Caco-2 (cell line): ENCODE data around the gene MRPL51. TPM values are rescaled to one million over a fixed set of nuclear protein-coding genes. Genes with fewer than 3 reads are reported as not detected.
A peak's percentile ranks its signal among the peaks of the same experiment; 100 is the strongest.
"Not testable (repeated sequence)": the region's sequence is repeated elsewhere in the genome, so short reads cannot be mapped to it uniquely, and the experiment has no call there.

Source experiments
- BruUV-seq: library from RNA; stranded (reverse); fragments of 400-500 nt; replicated peaks from 2 replicates; lab custom pipeline; 2021; lab: Mats Ljungman, UMichigan
- CTCF ChIA-PET: fragments of 300-600 bp; sonication (Branson Sonifier 250); formaldehyde crosslinking; loops from one replicate; lab custom pipeline; 2022; ENCODE audit warnings: antibody characterized with exemption; lab: Charles Lee
- POLR2A ChIA-PET: fragments of 300-600 bp; sonication (Branson Sonifier 250); formaldehyde crosslinking; loops from one replicate; lab custom pipeline; 2022; ENCODE audit warnings: antibody characterized with exemption; lab: Charles Lee
- DNase-seq, 2 experiments: peaks; one replicate each; pipeline versions ENCODE4 v3.0.0 to v3.0.0-alpha.2; 2020 to 2022
- H3K27me3 ChIP-seq: replicated peaks from 2 replicates; pipeline ENCODE4 v1.6.0; 2011; ENCODE audit warnings: low read length; ENCODE audit not compliant: control insufficient read depth, insufficient read depth
- H3K36me3 ChIP-seq: 2 replicates; pipeline ENCODE4 v1.5.1; 2011; ENCODE audit warnings: low read length; ENCODE audit not compliant: control insufficient read depth, insufficient read depth
- H3K4me1 ChIP-seq: fragments of 250-450 bp; sonication (Bioruptor Pico); 2 replicates; pipeline ENCODE4 v1.5.1; 2020; ENCODE audit warnings: mild to moderate bottlenecking
- H3K4me3 ChIP-seq: 2 replicates; pipeline ENCODE4 v1.5.1; 2011; ENCODE audit warnings: low read depth, mild to moderate bottlenecking, control low read depth, low read length
- H3K9me3 ChIP-seq: fragments of 250-450 bp; sonication (Bioruptor Pico); 2 replicates; pipeline ENCODE4 v1.5.1; 2020; ENCODE audit warnings: mild to moderate bottlenecking, moderate library complexity
- H3K27ac Mint-ChIP-seq: one replicate; pipeline ENCODE4 v1.8.0; 2022; ENCODE audit warnings: mixed read lengths; ENCODE audit not compliant: unreplicated experiment
- H3K27me3 Mint-ChIP-seq: one replicate; pipeline ENCODE4 v1.8.0; 2022; ENCODE audit warnings: mixed read lengths; ENCODE audit not compliant: insufficient read depth, unreplicated experiment
- H3K36me3 Mint-ChIP-seq: one replicate; pipeline ENCODE4 v1.8.0; 2022; ENCODE audit warnings: mild to moderate bottlenecking, mixed read lengths; ENCODE audit not compliant: insufficient read depth, unreplicated experiment
- H3K4me1 Mint-ChIP-seq: one replicate; pipeline ENCODE4 v1.8.0; 2022; ENCODE audit warnings: low read depth, mixed read lengths; ENCODE audit not compliant: unreplicated experiment
- H3K4me3 Mint-ChIP-seq: one replicate; pipeline ENCODE4 v1.8.0; 2022; ENCODE audit warnings: mild to moderate bottlenecking, moderate library complexity, mixed read lengths; ENCODE audit not compliant: unreplicated experiment
- H3K9me3 Mint-ChIP-seq: one replicate; pipeline ENCODE4 v1.8.0; 2022; ENCODE audit warnings: mixed read lengths; ENCODE audit not compliant: unreplicated experiment
- CTCF ChIP-seq, 2 experiments: fragments of 200-600 bp in 1 of 2; IDR thresholded peaks; 1 replicate in 1 of 2; 2 replicates in 1 of 2; pipeline versions ENCODE4 v1.5.1 to v1.8.0; 2011 to 2022; ENCODE audit warnings: antibody characterized with exemption in 1 of 2, control low read depth in 1 of 2, inconsistent platforms in 1 of 2, low read depth in 1 of 2, low read length in 1 of 2, mild to moderate bottlenecking in 1 of 2, moderate library complexity in 1 of 2; ENCODE audit not compliant: insufficient read depth in 1 of 2, severe bottlenecking in 1 of 2, unreplicated experiment in 1 of 2
- intact Hi-C: fragments of 100-400 bp; cut with micrococcal nuclease; formaldehyde crosslinking; loops from one replicate; pipeline ENCODE4 v1.10.0; 2022; ENCODE audit not compliant: unreplicated experiment
- total RNA-seq: library from RNA; stranded (reverse); gene quantifications from 2 replicates; pipeline ENCODE4 v1.2.3, GENCODE V29; 2022

MRPL51 gene
- total RNA-seq, 1 experiment from 2014 or later, result 456 TPM

GRCh38 chr12:6476489-6476888 is 16.6 kb downstream of the MRPL51 start:
- peaks cover 12% of the 10 kb centered on the region for H3K4me1 Mint-ChIP-seq
- DNase-seq, result no peak
- Histone ChIP-seq H3K9me3 (0 out of 2 replicates have a peak, but pooled peaks cover 8% of the 10 kb centered on the region), H3K27me3 (no peaks in the 10 kb centered on the region), H3K36me3 (no peaks in the 10 kb centered on the region), H3K4me1 (0 out of 2 replicates have a peak, but pooled peaks cover 5% of the 10 kb centered on the region), H3K4me3 (no peak overlapping the region)
- H3K27me3 Mint-ChIP-seq, result no peaks in the 10 kb centered on the region
- BruUV-seq, result no TSS peak
- intact Hi-C loops, result no loop called here
- H3K36me3 Mint-ChIP-seq, result no peaks in the 10 kb centered on the region
- no peak overlapping the region for H3K27ac Mint-ChIP-seq
- TF ChIP-seq CTCF (IDR thresholded peaks at IDR 0.05; ENCODE audit: insufficient read depth in 1 of 2, low read depth in 1 of 2, low read length in 1 of 2, severe bottlenecking in 1 of 2, unreplicated experiment in 1 of 2), result no peak
- ChIA-PET CTCF (no interaction called here), POLR2A (no interaction called here)
- no peak overlapping the region for H3K4me3 Mint-ChIP-seq
- H3K9me3 Mint-ChIP-seq, result peaks cover 10% of the 10 kb centered on the region

- H3K4me3 Mint-ChIP-seq, H3K27ac Mint-ChIP-seq, H3K27me3 ChIP-seq, BruUV-seq, H3K9me3 ChIP-seq, H3K9me3 Mint-ChIP-seq, intact Hi-C loops, DNase-seq, H3K4me3 ChIP-seq, CTCF ChIA-PET, H3K36me3 ChIP-seq, H3K36me3 Mint-ChIP-seq, H3K4me1 ChIP-seq, H3K27me3 Mint-ChIP-seq, POLR2A ChIA-PET: not testable (repeated sequence)
- peaks cover 12% of the 10 kb centered on the region for H3K4me1 Mint-ChIP-seq
These were observed 17.7 kb downstream of the MRPL51 start for GRCh38 chr12:6475233-6475975.

- no peaks in the 10 kb centered on the region for H3K27me3 ChIP-seq
- H3K27me3 Mint-ChIP-seq, result no peaks in the 10 kb centered on the region
- peak overlapping the region; percentile 20 for H3K4me3 Mint-ChIP-seq
- no peaks in the 10 kb centered on the region for H3K36me3 ChIP-seq
- no peak overlapping the region for H3K27ac Mint-ChIP-seq
- BruUV-seq, result no TSS peak
- peaks cover 12% of the 10 kb centered on the region for H3K4me1 Mint-ChIP-seq
- no peaks in the 10 kb centered on the region for H3K4me1 ChIP-seq
- TF ChIP-seq CTCF (IDR thresholded peaks at IDR 0.05; ENCODE audit: insufficient read depth in 1 of 2, low read depth in 1 of 2, low read length in 1 of 2, severe bottlenecking in 1 of 2, unreplicated experiment in 1 of 2), result no peak
- ChIA-PET POLR2A (no interaction called here), CTCF (no interaction called here)
- no peak overlapping the region for H3K4me3 ChIP-seq
- H3K36me3 Mint-ChIP-seq, result peaks cover 8% of the 10 kb centered on the region
- intact Hi-C loops, result no loop called here
- 0 out of 2 replicates have a peak, but pooled peaks cover 8% of the 10 kb centered on the region for H3K9me3 ChIP-seq
- no peak for DNase-seq
- peaks cover 10% of the 10 kb centered on the region for H3K9me3 Mint-ChIP-seq
These were observed 20.6 kb downstream of the MRPL51 start for GRCh38 chr12:6472491-6472890.
